OCI-LY1 (cell line): ENCODE measurements around the gene SPOP.

Experiments used
- EZH2 ChIP-seq: fragments of 200-600 bp; sonication (generic), shearing (Covaris generic); IDR thresholded peaks from 2 replicates; pipeline ENCODE4 v1.8.0; 2017; ENCODE audit warnings: borderline replicate concordance, mixed run types, mild to moderate bottlenecking, antibody characterized with exemption, low read length, moderate library complexity, mixed read lengths
- TF ChIP-seq, protein P1 (sequence below): fragments of 200-600 bp; sonication (generic), shearing (Covaris generic); IDR thresholded peaks from 2 replicates; pipeline ENCODE4 v1.5.1; 2017; ENCODE audit warnings: mild to moderate bottlenecking, antibody characterized with exemption, low read length, moderate library complexity, mixed read lengths

DNA sequence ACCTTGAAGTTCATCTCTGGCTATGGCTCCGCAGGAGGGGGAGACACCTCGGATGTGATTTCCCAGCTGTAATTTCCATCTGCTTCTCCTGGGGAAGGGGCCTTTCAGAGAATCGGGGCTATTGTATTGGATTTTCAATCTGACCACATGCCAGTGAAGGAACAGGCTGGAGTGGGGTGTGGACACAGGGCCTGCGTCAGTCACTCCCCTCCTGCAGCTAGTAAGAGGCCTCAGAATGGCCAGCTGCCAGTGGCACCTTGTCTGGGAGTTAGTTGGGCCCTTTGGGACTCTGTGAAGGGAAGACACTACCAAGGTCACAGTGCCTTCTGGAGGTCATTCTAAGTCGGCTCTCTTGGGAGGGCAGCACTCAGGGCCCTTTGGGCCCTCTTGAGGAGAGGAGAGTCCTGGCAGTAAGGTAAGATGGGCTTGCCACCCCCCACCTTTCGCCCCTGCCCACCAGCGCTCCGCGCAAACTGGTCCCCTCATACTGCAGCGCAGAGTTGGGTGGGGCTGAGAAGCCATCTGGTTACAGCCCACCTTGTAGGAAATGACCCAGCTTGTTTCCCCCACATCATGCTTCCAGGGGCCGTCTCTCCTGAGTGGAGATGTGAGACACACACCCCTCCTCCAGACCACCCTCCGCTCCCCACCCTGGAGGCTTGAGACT, 96.8 kb downstream of the SPOP start:
- TF ChIP-seq, protein P1, sequence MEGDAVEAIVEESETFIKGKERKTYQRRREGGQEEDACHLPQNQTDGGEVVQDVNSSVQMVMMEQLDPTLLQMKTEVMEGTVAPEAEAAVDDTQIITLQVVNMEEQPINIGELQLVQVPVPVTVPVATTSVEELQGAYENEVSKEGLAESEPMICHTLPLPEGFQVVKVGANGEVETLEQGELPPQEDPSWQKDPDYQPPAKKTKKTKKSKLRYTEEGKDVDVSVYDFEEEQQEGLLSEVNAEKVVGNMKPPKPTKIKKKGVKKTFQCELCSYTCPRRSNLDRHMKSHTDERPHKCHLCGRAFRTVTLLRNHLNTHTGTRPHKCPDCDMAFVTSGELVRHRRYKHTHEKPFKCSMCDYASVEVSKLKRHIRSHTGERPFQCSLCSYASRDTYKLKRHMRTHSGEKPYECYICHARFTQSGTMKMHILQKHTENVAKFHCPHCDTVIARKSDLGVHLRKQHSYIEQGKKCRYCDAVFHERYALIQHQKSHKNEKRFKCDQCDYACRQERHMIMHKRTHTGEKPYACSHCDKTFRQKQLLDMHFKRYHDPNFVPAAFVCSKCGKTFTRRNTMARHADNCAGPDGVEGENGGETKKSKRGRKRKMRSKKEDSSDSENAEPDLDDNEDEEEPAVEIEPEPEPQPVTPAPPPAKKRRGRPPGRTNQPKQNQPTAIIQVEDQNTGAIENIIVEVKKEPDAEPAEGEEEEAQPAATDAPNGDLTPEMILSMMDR: no peak
- TF ChIP-seq EZH2: no peak
